PFSK-1 (cell line): ENCODE measurements around the gene LRGUK.

ENCODE experiments used
- FOXP2 ChIP-seq: optimal IDR thresholded peaks from 2 replicates; pipeline ENCODE3; 2011; ENCODE audit warnings: borderline replicate concordance, control low read depth, inconsistent platforms; ENCODE audit not compliant: insufficient read depth; ENCODE audit errors: extremely low read length, extremely low read depth
- POLR2AphosphoS5 ChIP-seq: IDR thresholded peaks from 2 replicates; pipeline ENCODE4 v1.6.1; 2012; ENCODE audit warnings: low read depth, mild to moderate bottlenecking, control low read depth, low read length, moderate library complexity
- REST ChIP-seq, 2 experiments: IDR thresholded peaks; 2 replicates each; pipeline versions ENCODE4 v1.6.1 to v1.8.0; 2011 to 2012; ENCODE audit warnings: low read depth in 2 of 2, low read length in 2 of 2, control low read depth in 1 of 2, inconsistent platforms in 1 of 2, mild to moderate bottlenecking in 1 of 2, moderate library complexity in 1 of 2; ENCODE audit not compliant: insufficient read depth in 1 of 2
- SIN3A ChIP-seq: IDR thresholded peaks from 2 replicates; pipeline ENCODE4 v1.6.1; 2012; ENCODE audit warnings: mild to moderate bottlenecking, low read length, moderate library complexity, borderline replicate concordance; ENCODE audit not compliant: insufficient read depth
- TAF1 ChIP-seq: IDR thresholded peaks from 2 replicates; pipeline ENCODE4 v1.6.1; 2012; ENCODE audit warnings: low read length, control low read depth, borderline replicate concordance; ENCODE audit not compliant: insufficient read depth

- TF ChIP-seq TAF1 = no peak
- TF ChIP-seq POLR2AphosphoS5 = no peak
- no peak for TF ChIP-seq SIN3A
- no peak for TF ChIP-seq REST (IDR thresholded peaks at IDR 0.05; ENCODE audit: insufficient read depth in 1 of 2, low read depth in 2 of 2, low read length in 2 of 2)
- TF ChIP-seq FOXP2 = no peak
Measured at GRCh38 chr7:134196439-134196838, 69.3 kb downstream of the LRGUK start.
